GM18870 (cell line): ENCODE results near the gene CLEC4G.

Experiments used
- ATAC-seq: cut with Tn5 transposase; IDR thresholded peaks from one replicate; pipeline ENCODE4 v1.9.1; 2021; ENCODE audit warnings: moderate library complexity; ENCODE audit not compliant: unreplicated experiment

CLEC4G gene

DNA sequence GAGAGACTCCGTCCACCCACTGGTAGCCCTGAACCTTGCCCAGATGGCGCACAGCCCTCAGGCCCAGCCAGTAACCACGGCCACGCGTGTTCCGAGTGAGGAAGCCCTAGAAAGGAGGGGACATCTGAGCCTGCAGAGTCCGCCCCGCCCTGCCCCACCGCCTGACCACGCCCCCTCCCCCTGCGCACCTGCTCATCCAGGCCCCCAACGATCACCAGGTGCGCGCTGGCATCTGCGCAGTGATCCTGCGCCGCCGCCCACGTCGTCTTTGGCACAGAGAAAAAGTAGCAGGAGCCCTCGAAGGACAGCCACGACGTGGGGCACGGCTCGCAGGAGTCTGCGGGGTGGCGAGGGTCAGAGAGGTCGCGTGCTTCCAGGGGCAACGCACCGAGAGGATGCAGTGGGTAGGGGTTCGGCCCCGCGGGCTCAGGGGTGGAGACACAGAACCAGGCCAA is 2.1 kb downstream of the CLEC4G start:
- ATAC-seq = no peak

DNA sequence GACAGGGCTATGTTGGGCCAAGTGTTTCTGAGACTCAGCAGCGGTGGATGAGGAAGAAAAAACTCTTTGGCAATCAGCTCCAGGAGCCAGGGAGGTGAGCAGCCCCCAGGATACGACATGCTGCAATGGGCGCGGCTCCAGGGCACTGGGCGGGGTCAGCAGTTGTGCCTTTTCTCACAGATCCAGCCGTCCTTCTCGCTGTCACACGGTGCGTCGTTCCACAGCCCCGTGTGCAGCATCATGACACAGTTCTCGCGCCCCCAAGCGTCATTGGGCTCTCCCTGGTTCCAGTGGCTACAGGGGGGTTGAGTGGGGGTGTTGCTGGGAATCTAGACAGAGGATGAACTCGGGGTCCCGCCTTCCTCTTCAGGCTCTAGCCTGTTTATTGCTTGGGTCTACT is 2.7 kb downstream of the CLEC4G start:
- ATAC-seq = no peak

DNA sequence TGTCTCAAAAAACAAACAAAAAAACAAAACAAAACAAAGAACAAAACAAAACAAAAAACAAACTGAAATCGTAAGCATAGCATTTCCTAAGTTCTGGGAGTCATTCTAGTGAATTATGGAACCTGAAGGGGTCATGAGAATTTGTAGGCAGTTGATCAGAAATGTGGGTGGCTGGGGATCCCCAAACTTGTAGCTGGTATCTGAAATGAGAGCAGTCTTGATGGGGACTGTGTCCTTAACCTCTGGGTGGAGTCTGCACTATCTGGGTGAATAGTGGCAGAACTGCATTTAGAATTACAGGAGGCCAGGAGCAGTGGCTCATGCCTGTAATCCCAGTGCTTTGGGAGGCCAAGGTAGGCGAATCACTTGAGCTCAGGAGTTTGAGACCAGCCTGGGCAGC is 6.1 kb downstream of the CLEC4G start:
- ATAC-seq = no peak

DNA sequence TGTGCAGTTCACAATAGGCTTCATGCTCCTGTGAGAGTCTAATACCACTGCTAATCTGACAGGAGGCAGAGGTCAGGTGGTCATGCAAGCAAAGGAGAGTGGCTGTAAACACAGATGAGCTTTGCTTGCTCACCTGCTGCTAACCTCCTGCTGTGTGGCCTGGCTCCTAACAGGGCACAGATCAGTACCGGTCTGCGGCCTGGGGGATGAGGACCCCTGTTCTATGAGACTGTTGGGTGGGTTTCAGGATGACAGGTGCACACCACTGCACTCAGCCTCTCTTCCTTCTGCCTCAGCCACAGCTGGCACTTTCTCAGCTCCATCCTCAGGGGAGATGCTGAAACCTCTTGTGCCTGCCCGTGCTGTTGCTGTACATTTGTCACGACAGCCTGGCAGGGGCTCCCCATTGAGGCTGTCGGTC is 9.7 kb downstream of the CLEC4G start:
- no peak for ATAC-seq

DNA sequence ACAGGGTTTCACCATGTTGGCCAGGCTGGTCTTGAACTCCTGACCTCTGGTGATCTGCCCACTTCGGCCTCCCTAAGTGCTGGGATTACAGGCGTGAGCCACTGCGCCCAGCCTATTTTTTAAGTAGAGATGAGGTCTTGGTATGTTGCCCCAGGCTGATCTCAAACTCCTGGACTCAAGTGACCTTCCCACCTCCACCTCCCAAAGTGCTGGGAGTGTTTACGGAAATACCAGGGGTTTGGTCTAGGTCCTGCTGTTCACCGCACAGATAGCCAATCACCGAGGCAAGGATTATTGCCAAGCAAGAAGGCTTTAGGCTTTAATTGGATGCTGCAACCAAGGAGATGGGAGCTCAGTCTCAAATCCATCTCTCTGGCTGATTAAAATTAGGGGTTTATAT is 11.6 kb downstream of the CLEC4G start:
- ATAC-seq = no peak

DNA sequence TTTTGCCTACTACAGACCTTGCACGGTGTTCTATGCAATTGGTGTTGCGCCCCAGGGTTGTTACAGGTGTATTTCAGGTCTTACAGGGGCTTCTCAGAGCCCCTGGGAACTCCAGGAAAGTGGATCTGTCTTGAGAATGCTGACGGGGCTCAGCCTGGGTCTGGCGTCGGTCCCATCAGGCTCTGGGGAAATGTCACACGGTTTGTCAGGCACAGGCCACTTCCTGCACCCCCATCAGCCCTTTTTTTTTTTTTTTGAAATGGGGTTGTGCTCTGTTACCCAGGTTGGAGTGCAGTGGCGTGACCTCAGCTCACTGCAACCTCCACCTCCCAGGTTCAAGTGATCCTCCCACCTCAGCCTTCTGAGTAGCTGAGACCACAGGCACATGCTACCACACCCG is 13.2 kb downstream of the CLEC4G start:
- ATAC-seq = no peak

DNA sequence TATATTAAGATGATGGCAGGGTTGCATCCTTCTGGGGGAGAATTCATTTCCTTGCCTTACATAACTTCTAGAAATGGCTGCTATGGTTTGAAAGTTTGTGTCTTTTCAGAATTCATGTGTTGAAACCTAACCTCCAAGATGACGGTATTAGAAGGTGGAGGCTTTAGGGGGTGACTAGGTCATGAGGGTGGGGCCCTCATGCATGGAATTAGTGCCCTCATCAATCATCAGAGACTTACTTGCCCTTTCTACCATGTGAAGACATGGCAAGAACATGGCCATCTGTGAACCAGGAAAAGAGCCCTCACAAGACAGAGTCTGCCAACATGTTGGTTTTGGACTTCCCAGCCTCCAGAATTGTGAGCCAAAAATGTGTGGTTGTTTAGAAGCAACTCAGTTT is 15.1 kb downstream of the CLEC4G start:
- ATAC-seq = no peak

DNA sequence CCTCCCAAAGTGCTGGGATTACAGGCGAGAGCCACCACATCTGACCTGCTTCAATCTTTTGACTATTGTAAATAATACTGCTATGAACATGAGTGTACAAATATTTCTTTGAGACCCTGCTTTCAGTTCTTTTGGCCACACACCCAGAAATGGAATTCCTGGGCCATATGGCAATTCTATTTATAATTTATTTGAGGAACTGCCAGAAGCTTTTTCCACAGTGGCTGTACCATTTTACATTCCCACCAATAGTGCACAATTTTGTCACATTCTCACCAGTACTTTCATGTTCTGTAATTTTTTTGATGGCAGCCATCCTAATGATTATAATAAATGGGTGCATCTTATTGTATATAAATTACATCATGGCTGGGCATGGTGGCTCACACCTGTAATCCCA is 16.2 kb downstream of the CLEC4G start:
- ATAC-seq = no peak

DNA sequence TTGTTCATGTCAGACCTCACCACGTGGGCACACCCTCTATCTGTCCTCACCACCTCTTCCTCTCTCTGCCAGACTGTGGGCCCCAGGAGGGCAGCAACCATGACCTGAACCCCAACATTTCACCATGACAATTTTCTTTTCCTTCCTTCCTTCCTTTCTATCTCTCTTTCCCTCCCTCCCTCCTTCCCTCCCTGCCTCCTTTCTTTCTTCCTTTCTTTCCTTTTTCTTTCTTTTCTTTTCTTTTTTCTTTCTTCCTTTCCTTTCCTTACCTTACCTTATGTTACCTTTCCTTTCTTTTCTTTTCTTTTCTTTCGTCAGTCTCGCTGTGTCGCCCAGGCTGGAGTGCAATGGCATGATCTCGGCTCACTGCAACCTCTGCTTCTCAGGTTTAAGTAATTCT is 21.3 kb downstream of the CLEC4G start:
- ATAC-seq = no peak

DNA sequence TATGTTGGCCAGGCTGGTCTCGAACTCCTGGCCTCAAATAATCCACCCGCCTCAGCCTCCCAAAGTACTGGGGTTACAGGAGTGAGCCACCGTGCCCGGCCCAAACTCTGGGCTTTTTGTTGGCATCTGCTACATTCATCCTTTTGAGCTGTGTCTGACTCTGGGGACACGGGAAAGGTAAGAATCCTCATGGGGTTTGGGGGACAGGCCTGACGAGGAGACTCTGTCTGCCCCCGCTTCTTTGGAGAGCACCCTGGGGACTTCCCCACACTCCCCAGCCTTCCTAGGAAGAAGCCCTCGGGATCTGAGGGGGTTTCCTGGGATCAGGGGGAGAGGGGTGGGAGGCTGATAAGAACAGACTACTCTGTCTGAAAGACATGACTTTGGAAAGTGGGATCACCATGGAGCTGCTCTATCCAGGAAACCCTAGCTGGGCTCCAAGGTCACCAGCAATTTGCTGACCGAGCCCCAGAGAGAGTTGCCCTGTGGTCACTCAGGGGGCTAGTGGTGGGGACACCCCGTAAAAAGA is 21.9 kb downstream of the CLEC4G start:
- ATAC-seq = no peak

DNA sequence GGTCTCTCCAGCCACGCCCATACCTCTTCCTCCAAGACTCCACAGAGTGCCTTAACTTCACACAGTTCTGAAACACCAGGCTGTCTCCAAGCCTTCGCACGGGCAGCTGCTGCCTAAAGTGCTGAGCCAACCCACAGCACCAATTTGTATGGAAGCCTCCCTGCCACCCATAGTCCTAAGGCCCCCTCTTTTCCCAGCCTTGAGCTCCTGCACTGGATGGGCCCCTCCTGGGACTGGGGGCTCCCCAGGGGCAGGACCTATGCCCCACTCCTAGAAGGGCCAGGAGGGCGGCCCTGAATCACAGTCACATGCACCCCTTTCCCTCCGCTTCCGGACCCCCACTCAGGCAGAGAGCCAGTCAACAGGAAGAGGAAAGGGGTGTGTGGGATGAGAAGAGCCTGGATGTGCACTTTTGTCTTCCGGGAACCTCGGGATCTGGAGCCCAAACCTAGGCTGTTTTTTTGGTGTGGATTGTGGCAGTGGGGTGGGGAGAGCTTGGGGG is 24.9 kb downstream of the CLEC4G start:
- ATAC-seq = no peak

DNA sequence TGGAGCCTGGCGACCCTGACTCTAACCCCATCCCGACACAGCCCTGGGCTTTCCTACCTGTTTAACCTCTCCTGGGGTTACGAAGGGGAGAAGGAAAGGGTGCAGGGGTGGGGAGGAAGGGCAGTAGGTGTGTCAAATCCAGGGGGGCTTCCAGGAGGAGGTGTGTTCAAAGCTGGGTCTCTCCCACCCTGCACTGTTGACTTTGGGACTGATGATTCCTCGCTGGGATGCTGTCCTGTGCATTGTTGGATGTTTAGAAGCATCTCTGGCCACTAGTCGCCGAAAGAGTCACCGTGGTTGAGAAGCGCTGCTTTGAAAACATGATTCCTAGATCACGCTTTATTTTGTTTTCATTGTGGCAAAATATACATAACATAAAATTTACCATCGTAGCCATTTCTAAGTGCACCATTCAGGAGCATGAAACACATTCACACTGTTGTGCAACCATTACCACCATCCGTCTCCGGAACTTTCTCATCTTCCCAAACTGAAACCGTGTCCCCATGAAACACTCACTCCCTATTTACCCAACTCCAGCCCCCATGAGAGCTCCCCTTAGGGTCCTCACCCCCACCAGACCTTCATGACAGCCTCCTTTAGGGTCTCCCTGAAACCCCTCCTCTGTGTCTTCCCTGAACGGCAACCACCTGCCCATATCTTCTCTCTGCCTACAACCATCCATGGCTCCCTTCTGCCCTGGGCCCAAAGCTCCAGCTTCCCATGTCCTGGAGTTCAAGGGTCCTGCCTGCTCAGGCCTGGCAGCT is 25.5 kb downstream of the CLEC4G start:
- ATAC-seq = no peak

DNA sequence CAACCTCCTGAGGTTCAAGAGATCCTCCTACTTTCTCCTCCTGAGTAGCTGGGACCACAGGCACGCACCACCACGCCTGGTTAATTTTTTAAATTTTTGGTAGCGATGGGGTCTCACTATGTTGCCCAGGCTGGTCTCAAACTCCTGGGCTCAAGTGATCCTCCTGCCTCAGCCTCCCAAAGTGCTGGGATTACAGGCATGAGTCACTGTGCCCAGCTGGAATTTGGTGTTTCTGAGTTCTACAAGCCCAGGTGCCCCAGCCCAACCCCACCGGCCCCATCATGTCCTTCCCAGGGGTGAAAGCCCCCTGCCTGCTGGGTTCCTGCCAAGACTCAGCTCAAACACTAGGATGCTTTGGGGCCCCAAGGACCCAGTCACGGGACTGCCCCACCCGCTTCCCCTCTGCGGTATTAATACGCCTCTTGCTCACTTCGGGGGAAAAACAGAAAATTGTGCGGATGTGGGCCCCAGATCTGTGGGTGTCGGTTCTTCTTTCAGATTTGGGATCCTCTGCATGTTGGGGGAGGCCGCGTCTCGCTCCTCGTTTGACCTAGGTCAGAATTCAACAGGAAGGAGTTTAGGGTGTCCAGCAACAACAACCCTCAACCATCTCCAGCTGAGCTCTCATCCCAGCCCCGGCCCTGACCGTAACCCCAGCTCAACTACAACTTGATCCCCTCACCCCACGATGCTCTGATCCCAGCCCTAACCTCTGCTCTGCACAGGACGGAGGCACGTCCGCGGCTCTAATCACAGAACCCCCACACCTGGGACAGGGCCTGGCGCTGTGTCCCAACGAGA is 26.3 kb downstream of the CLEC4G start:
- no peak for ATAC-seq

DNA sequence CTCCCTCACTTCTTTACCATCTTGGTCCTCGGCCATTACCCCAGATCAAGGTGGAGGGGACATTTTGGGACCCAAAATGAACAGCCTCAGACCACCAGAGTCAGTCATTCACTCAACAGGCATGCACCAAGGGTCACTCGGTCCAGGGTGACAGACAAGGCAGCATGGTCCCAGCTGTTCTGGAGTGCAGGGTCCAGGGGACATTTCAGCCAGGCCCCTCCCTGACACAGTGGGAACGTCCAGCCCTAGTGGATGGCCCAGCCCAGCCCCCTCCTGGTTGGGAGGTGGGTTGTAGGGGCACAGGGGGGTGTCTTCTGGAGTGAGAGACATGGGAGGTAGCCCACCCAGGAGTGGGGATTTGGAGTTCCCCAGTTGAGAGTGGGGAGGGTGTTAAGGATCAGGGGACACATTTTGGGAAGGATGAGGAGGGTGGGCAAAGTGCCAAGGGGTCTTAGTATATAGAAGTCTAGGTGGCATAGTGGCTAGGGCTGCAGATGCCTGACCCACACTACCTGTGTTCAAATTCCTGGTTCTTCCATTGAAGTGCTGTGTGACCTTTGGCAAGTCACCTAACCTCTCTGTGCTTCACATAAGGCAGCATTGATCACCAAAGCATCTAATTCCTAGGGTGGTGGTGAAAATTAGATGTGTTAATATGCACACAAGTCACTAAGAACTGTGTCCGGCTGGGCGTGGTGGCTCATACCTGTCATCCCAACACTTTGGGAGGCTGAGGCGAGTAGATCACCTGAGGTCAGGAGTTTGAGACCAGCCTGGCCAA is 27.4 kb downstream of the CLEC4G start:
- no peak for ATAC-seq

DNA sequence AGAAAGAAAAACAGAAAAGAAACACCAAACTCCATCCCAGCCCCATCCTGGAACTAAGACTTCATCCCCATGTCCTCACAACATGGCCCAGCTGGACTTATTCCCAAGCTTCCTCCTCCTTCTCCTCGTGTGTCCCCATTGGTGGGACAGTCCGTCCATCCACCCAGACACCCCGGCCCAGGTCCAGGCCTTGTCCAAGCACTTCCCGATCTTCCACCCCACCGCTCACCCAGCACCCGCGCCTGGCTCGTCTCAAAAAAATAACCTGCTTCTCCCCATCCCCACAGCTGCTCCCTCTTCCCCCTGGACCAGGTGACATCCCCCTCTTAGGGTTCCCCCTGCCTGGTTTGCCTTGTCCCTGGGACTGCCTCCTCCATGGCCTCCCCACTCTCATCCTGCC is 28.6 kb downstream of the CLEC4G start:
- no peak for ATAC-seq

DNA sequence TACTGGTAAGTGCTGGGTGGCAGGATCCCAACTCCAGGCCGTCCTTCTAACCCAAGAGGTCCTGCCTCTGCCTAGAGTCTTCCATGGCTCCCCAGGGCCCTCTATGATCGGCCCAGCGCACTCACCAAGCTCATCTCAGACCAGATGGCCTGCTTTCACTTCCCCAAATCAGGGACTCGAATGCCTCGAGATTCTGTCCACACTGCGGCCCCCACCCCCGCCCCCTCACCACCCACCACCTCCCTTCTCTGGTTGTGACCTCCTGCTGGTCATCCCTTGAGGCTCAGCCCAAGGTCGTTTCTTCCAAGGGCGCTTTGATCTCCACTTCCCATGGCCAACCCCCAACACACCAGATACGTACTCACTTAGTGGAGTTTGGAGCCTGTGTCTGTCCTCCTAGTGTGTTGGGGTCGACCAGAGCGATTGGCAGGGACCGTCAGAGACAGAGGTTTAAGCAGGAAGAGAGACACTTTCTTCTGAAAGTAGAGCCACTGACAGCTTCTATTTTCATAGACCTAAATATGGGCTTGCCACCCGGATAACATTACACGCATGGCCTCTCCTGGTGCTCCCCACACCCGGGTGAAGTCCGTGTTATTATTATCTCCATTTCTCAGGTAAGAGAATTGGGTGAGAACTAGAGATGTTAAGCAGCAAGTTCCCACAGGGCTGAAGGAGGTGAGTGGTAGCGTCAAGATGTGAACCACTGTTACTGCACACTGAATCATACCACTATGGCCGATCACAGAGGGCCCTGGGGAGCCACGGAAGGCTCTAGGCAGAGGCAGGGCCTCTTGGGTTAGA is 30.1 kb downstream of the CLEC4G start, which contains the start of gene FCER2:
TSS of gene FCER2 (minus strand) at position 478 of the 804 bp plus-strand sequence. CDS start 2,371 bp downstream, outside the sequence.
- peak; percentile 39 for ATAC-seq

DNA sequence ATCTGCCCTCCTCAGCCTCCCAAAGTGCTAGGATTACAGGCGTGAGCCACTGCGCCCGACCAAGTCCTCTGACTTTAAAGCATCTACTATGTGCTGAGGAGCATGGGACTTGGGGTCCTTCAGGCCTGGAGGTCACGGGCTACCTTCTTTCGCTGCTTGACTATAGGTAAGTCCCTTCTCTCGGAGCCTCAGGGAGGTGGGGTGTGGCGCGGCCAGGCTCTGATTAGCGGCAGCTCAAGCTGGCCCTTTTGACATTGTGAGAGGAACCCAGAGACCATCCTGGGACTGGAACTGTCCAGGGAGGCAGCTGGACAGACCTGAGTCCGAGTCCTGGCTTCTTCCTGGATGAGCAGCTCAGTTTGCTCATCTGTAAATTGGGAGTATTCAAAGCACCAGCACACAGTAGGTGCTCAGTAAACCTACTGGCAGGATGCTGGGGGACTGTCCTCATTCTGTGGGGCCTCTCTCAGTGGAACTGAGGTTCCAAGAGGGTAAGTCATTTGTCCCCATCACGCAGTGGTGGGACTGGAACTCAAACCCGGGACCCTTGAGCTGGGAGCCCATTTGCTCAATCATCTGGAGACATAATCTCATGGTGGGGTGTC is 30.8 kb downstream of the CLEC4G start:
- ATAC-seq = no peak

DNA sequence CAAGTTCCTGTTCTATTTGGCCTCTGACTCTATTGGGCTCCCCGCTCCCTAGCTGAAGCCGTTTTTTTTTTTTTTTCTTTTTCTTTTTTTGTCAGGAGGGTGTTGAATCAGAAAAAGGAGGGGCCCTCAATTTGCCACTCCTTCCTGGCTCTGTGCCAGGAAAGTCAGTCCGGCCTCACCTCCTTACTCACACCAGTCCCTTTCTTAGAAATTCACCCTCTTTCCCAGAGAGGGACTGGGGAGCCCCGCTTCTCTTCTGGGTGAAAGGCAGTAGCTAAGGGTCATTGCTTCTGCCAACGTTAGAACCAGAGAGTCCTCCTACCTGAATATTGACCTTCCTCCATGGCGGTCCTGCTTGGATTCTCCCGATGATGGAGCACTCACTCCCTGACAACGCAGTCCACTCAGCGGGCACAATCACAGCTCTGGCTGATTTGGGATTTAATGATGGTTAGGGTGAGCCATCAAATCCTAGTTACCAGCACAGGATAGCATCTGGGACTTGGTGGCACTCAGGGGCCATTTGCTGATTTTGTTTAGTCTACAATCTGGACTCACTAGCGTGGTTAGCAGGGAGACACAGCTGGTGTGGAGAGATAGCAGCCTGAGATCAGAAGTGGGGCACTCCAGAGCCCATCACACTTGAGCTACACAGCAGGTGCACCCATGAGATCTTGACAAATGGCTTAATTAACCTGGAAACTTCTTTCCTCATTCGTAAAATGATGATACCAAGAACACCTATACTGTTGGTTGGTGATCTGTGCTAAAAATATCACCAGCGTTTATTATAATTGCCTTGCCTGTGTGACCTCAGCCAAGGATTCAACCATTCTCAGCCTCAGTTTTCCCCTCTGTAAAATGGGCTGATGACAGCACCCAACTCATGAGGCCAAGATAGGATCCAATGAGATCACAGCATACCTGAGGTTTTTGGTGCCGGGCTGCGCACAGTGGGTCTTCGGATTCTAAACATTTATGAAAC is 32.2 kb downstream of the CLEC4G start:
- no peak for ATAC-seq

DNA sequence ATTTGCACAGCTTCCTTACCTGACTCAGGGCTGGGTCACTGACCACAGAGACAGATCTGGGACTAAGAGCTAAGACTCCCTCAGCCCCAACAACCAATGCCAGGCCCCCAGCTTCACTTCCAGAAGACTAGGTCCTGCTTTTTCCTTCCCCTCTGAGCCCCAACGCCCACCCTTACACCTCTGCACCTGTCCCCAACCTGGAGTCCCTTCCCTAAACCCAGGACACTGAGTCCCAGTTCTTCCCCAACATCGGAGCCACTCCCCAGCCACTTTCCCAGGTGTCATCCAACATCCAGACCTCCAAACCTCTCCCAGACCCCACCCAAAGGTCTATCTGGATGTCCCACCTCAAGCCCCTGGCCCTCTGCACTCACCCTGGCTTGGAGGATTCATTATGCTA is 32.9 kb downstream of the CLEC4G start:
- ATAC-seq = no peak
